ENCODE results near the gene TMEM11.

The TMEM11 gene

GRCh38 chr17:21169496-21169895 is 44.5 kb downstream of the TMEM11 start:
- Histone ChIP-seq H3K27ac (ENCODE audit: low read depth, low read length) (no peak overlapping the region), H2AK5ac (ENCODE audit: low read length) (no peak overlapping the region), H3K23ac (ENCODE audit: low read length) (no peak overlapping the region), H3K4ac (ENCODE audit: low read depth, low read length) (no peak overlapping the region), H3K79me1 (ENCODE audit: low read length) (no peaks in the 10 kb centered on the region), H3K27me3 (ENCODE audit: insufficient read depth, low read length, poor library complexity) (no peaks in the 10 kb centered on the region), H3K4me1 (ENCODE audit: control insufficient read depth, low read depth, low read length) (no peaks in the 10 kb centered on the region), H3K4me2 (ENCODE audit: low read length) (no peak overlapping the region), H3K18ac (ENCODE audit: low read length) (no peak overlapping the region), H3K4me3 (ENCODE audit: low read length) (no peak overlapping the region), H3K79me2 (ENCODE audit: control insufficient read depth, insufficient read depth, low read length) (no peaks in the 10 kb centered on the region), H2BK15ac (replicated peaks; ENCODE audit: low read depth) (no peak overlapping the region), H3K56ac (ENCODE audit: low read length) (no peak overlapping the region), H2BK120ac (ENCODE audit: low read depth, low read length) (no peak overlapping the region), H3K9ac (ENCODE audit: low read length) (no peak overlapping the region), H3K36me3 (ENCODE audit: control insufficient read depth, insufficient read depth, low read length) (no peaks in the 10 kb centered on the region), H2BK5ac (ENCODE audit: low read length) (no peak overlapping the region), H4K8ac (ENCODE audit: low read depth, low read length) (no peak overlapping the region), H4K5ac (ENCODE audit: low read length) (no peak overlapping the region)
- no peak for DNase-seq
- WGBS (ENCODE audit: extremely low coverage, insufficient coverage, low lambda C conversion rate) = no CpG with 5 or more reads among the region's 7 CpGs

GRCh38 chr17:21168555-21168865 is 45.5 kb downstream of the TMEM11 start:
- H3K4me1 ChIP-seq (ENCODE audit: control insufficient read depth, low read depth, low read length) = no peaks in the 10 kb centered on the region
- no peak overlapping the region for H4K5ac ChIP-seq (ENCODE audit: low read length)
- no peak overlapping the region for H3K4me3 ChIP-seq (ENCODE audit: low read length)
- no peak overlapping the region for H2BK15ac ChIP-seq (replicated peaks; ENCODE audit: low read depth)
- no peaks in the 10 kb centered on the region for H3K79me2 ChIP-seq (ENCODE audit: control insufficient read depth, insufficient read depth, low read length)
- H3K18ac ChIP-seq (ENCODE audit: low read length) = no peak overlapping the region
- H4K8ac ChIP-seq (ENCODE audit: low read depth, low read length) = no peak overlapping the region
- H3K4ac ChIP-seq (ENCODE audit: low read depth, low read length) = no peak overlapping the region
- H3K9ac ChIP-seq (ENCODE audit: low read length) = no peak overlapping the region
- H3K79me1 ChIP-seq (ENCODE audit: low read length) = no peaks in the 10 kb centered on the region
- H3K23ac ChIP-seq (ENCODE audit: low read length) = no peak overlapping the region
- WGBS (ENCODE audit: extremely low coverage, insufficient coverage, low lambda C conversion rate) = no CpG with 5 or more reads among the region's 12 CpGs
- H3K27me3 ChIP-seq (ENCODE audit: insufficient read depth, low read length, poor library complexity) = no peaks in the 10 kb centered on the region
- H2BK120ac ChIP-seq (ENCODE audit: low read depth, low read length) = no peak overlapping the region
- no peak overlapping the region for H3K56ac ChIP-seq (ENCODE audit: low read length)
- no peak overlapping the region for H2BK5ac ChIP-seq (ENCODE audit: low read length)
- no peak overlapping the region for H3K27ac ChIP-seq (ENCODE audit: low read depth, low read length)
- DNase-seq = no peak
- H3K4me2 ChIP-seq (ENCODE audit: low read length) = no peak overlapping the region
- H3K36me3 ChIP-seq (ENCODE audit: control insufficient read depth, insufficient read depth, low read length) = no peaks in the 10 kb centered on the region
- no peak overlapping the region for H2AK5ac ChIP-seq (ENCODE audit: low read length)

- H3K56ac ChIP-seq (ENCODE audit: low read length) = no peak overlapping the region
- H3K27me3 ChIP-seq (ENCODE audit: insufficient read depth, low read length, poor library complexity) = no peaks in the 10 kb centered on the region
- no peak overlapping the region for H3K27ac ChIP-seq (ENCODE audit: low read depth, low read length)
- no peak overlapping the region for H3K9ac ChIP-seq (ENCODE audit: low read length)
- no peak overlapping the region for H3K23ac ChIP-seq (ENCODE audit: low read length)
- no peaks in the 10 kb centered on the region for H3K4me1 ChIP-seq (ENCODE audit: control insufficient read depth, low read depth, low read length)
- H2BK120ac ChIP-seq (ENCODE audit: low read depth, low read length) = no peak overlapping the region
- no peak overlapping the region for H2BK15ac ChIP-seq (replicated peaks; ENCODE audit: low read depth)
- H3K4ac ChIP-seq (ENCODE audit: low read depth, low read length) = no peak overlapping the region
- no peak overlapping the region for H2BK5ac ChIP-seq (ENCODE audit: low read length)
- DNase-seq = no peak
- H4K5ac ChIP-seq (ENCODE audit: low read length) = no peak overlapping the region
- H3K36me3 ChIP-seq (ENCODE audit: control insufficient read depth, insufficient read depth, low read length) = no peaks in the 10 kb centered on the region
- no peak overlapping the region for H3K18ac ChIP-seq (ENCODE audit: low read length)
- no CpG with 5 or more reads among the region's 5 CpGs for WGBS (ENCODE audit: extremely low coverage, insufficient coverage, low lambda C conversion rate)
- H3K4me2 ChIP-seq (ENCODE audit: low read length) = no peak overlapping the region
- H2AK5ac ChIP-seq (ENCODE audit: low read length) = no peak overlapping the region
- H3K79me1 ChIP-seq (ENCODE audit: low read length) = no peaks in the 10 kb centered on the region
- H4K8ac ChIP-seq (ENCODE audit: low read depth, low read length) = no peak overlapping the region
- H3K79me2 ChIP-seq (ENCODE audit: control insufficient read depth, insufficient read depth, low read length) = no peaks in the 10 kb centered on the region
- H3K4me3 ChIP-seq (ENCODE audit: low read length) = no peak overlapping the region
Measured at GRCh38 chr17:21167303-21167702, 46.7 kb downstream of the TMEM11 start.

GRCh38 chr17:21166595-21167210 is 47.3 kb downstream of the TMEM11 start:
- no peak for DNase-seq
- Histone ChIP-seq H3K56ac (ENCODE audit: low read length) (no peak overlapping the region), H3K18ac (ENCODE audit: low read length) (no peak overlapping the region)

GRCh38 chr17:21165922-21166594 is 47.9 kb downstream of the TMEM11 start:
- no peak overlapping the region for H3K18ac ChIP-seq (ENCODE audit: low read length)
- H3K4me2 ChIP-seq (ENCODE audit: low read length) = no peak overlapping the region
- H3K4me3 ChIP-seq (ENCODE audit: low read length) = no peak overlapping the region
- H3K36me3 ChIP-seq (ENCODE audit: control insufficient read depth, insufficient read depth, low read length) = no peaks in the 10 kb centered on the region
- no peak overlapping the region for H3K4ac ChIP-seq (ENCODE audit: low read depth, low read length)
- H3K9ac ChIP-seq (ENCODE audit: low read length) = no peak overlapping the region
- no peak overlapping the region for H2BK120ac ChIP-seq (ENCODE audit: low read depth, low read length)
- no peak overlapping the region for H4K8ac ChIP-seq (ENCODE audit: low read depth, low read length)
- H3K27me3 ChIP-seq (ENCODE audit: insufficient read depth, low read length, poor library complexity) = no peaks in the 10 kb centered on the region
- WGBS (ENCODE audit: extremely low coverage, insufficient coverage, low lambda C conversion rate) = no CpG with 5 or more reads among the region's 11 CpGs
- H3K56ac ChIP-seq (ENCODE audit: low read length) = no peak overlapping the region
- H3K79me1 ChIP-seq (ENCODE audit: low read length) = no peaks in the 10 kb centered on the region
- H3K79me2 ChIP-seq (ENCODE audit: control insufficient read depth, insufficient read depth, low read length) = no peaks in the 10 kb centered on the region
- no peak overlapping the region for H2BK15ac ChIP-seq (replicated peaks; ENCODE audit: low read depth)
- DNase-seq = no peak
- H2BK5ac ChIP-seq (ENCODE audit: low read length) = no peak overlapping the region
- H3K4me1 ChIP-seq (ENCODE audit: control insufficient read depth, low read depth, low read length) = no peaks in the 10 kb centered on the region
- no peak overlapping the region for H3K27ac ChIP-seq (ENCODE audit: low read depth, low read length)
- H3K23ac ChIP-seq (ENCODE audit: low read length) = no peak overlapping the region
- H2AK5ac ChIP-seq (ENCODE audit: low read length) = no peak overlapping the region
- no peak overlapping the region for H4K5ac ChIP-seq (ENCODE audit: low read length)

More at GRCh38 chr17:21166595-21167210, 47.3 kb downstream of the TMEM11 start:
- no peak overlapping the region for H3K4ac ChIP-seq (ENCODE audit: low read depth, low read length)
- H3K36me3 ChIP-seq (ENCODE audit: control insufficient read depth, insufficient read depth, low read length) = no peaks in the 10 kb centered on the region
- H3K4me3 ChIP-seq (ENCODE audit: low read length) = no peak overlapping the region
- no peak overlapping the region for H4K5ac ChIP-seq (ENCODE audit: low read length)
- no peak overlapping the region for H2BK15ac ChIP-seq (replicated peaks; ENCODE audit: low read depth)
- no peak overlapping the region for H2AK5ac ChIP-seq (ENCODE audit: low read length)
- no peak overlapping the region for H3K27ac ChIP-seq (ENCODE audit: low read depth, low read length)
- no peak overlapping the region for H3K9ac ChIP-seq (ENCODE audit: low read length)
- no peaks in the 10 kb centered on the region for H3K79me2 ChIP-seq (ENCODE audit: control insufficient read depth, insufficient read depth, low read length)
- no peak overlapping the region for H2BK5ac ChIP-seq (ENCODE audit: low read length)
- H3K23ac ChIP-seq (ENCODE audit: low read length) = no peak overlapping the region
- H4K8ac ChIP-seq (ENCODE audit: low read depth, low read length) = no peak overlapping the region
- H3K4me1 ChIP-seq (ENCODE audit: control insufficient read depth, low read depth, low read length) = no peaks in the 10 kb centered on the region
- no CpG with 5 or more reads among the region's 5 CpGs for WGBS (ENCODE audit: extremely low coverage, insufficient coverage, low lambda C conversion rate)
- H3K27me3 ChIP-seq (ENCODE audit: insufficient read depth, low read length, poor library complexity) = no peaks in the 10 kb centered on the region
- no peak overlapping the region for H2BK120ac ChIP-seq (ENCODE audit: low read depth, low read length)
- H3K79me1 ChIP-seq (ENCODE audit: low read length) = no peaks in the 10 kb centered on the region
- H3K4me2 ChIP-seq (ENCODE audit: low read length) = no peak overlapping the region

- DNase-seq = no peak
- Histone ChIP-seq H3K56ac (ENCODE audit: low read length) (no peak overlapping the region), H4K5ac (ENCODE audit: low read length) (no peak overlapping the region), H3K9ac (ENCODE audit: low read length) (no peak overlapping the region), H3K27me3 (ENCODE audit: insufficient read depth, low read length, poor library complexity) (no peaks in the 10 kb centered on the region), H3K18ac (ENCODE audit: low read length) (no peak overlapping the region), H2BK15ac (replicated peaks; ENCODE audit: low read depth) (no peak overlapping the region), H4K8ac (ENCODE audit: low read depth, low read length) (no peak overlapping the region), H2BK5ac (ENCODE audit: low read length) (no peak overlapping the region), H3K4me2 (ENCODE audit: low read length) (no peak overlapping the region), H3K23ac (ENCODE audit: low read length) (no peak overlapping the region), H2AK5ac (ENCODE audit: low read length) (no peak overlapping the region), H3K27ac (ENCODE audit: low read depth, low read length) (no peak overlapping the region), H3K4me3 (ENCODE audit: low read length) (no peak overlapping the region), H3K79me1 (ENCODE audit: low read length) (no peaks in the 10 kb centered on the region), H3K36me3 (ENCODE audit: control insufficient read depth, insufficient read depth, low read length) (no peaks in the 10 kb centered on the region), H2BK120ac (ENCODE audit: low read depth, low read length) (no peak overlapping the region), H3K4ac (ENCODE audit: low read depth, low read length) (no peak overlapping the region), H3K4me1 (ENCODE audit: control insufficient read depth, low read depth, low read length) (no peaks in the 10 kb centered on the region), H3K79me2 (ENCODE audit: control insufficient read depth, insufficient read depth, low read length) (no peaks in the 10 kb centered on the region)
- no CpG with 5 or more reads among the region's 5 CpGs for WGBS (ENCODE audit: extremely low coverage, insufficient coverage, low lambda C conversion rate)
Measured at GRCh38 chr17:21164620-21165019, 49.3 kb downstream of the TMEM11 start.

Measured in mesendoderm (in vitro differentiated cells).